GM19438 (cell line): Measurements from ENCODE around the gene IBTK.

ENCODE experiments used
- ATAC-seq: cut with Tn5 transposase; IDR thresholded peaks from one replicate; pipeline ENCODE4 v1.9.1; 2021; ENCODE audit warnings: low read depth; ENCODE audit not compliant: unreplicated experiment

IBTK gene

GRCh38 chr6:82123632-82124031 lies 123.9 kb downstream of the IBTK start:
- no peak for ATAC-seq
